Activated CD8-positive, alpha-beta memory T cell treated with anti-CD3 and anti-CD28 coated beads for 1 hour (primary cell): ENCODE measurements around the gene FRMPD2.
"Not testable (repeated sequence)": the region's sequence is repeated elsewhere in the genome, so short reads cannot be mapped to it uniquely, and the experiment has no call there.

ENCODE experiments used
- DNase-seq, 2 donors: peaks; one replicate each; pipeline ENCODE4 v3.0.0-alpha.2; 2020; ENCODE audit warnings: low read depth in 1 of 2; ENCODE audit errors: extremely low read depth in 1 of 2

Gene FRMPD2

DNA sequence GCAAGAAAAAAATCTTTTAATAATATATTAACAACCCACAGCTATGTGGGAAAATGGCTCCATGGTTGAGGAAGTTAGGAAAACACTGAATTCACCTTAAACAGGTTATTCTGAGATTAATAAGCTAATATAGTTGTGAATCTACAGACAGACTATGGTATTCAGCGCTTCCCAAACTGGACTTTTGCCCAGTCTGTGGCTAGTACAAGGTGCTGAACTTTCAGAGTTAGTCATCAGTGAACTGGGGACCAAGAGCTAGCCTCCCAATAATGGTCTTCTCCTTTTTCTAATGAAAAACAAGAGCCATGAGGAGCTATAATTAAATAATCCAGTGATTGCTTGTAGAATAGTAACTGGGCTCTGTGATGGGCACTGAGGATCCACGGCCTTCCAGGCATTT, 65.3 kb downstream of the FRMPD2 start:
- no peak for DNase-seq

GRCh38 chr10:48207853-48208252, 66.6 kb downstream of the FRMPD2 start:
- no peak for DNase-seq

DNA sequence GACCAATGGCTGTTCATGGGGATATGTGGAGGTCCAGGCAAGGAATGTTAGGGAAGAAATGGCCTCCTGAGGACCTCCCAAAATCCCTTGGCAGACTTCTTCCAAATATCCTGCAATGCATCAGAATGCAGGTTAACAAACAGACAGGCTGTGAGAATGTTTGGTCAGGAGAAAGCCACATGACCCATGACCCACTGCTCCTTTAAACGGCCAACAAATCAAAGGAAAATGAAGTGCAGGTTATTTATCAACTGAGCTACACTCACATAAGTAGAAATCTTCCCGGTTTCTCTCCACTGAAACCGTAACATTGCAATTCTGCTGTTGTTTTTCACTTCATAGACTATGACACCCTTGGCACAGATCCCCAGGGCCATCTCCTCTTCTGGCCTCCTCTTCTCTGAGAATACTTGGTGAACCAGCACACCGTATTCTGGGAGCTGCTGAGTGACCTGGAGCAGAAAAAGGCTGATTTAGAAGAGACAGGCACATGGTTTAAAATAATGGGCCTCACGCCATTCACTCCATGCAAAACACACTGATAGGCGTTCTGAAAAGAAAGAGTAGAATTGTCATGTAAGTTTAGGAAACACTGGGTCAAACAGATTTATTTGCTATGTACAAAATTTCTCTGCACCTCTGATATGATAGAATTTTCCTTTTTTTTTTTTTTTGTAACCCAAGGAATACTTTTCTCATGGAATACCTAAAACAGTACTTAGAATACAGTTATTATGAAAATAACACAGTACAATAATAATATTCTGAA, 67.8 kb downstream of the FRMPD2 start:
- no peak for DNase-seq

DNA sequence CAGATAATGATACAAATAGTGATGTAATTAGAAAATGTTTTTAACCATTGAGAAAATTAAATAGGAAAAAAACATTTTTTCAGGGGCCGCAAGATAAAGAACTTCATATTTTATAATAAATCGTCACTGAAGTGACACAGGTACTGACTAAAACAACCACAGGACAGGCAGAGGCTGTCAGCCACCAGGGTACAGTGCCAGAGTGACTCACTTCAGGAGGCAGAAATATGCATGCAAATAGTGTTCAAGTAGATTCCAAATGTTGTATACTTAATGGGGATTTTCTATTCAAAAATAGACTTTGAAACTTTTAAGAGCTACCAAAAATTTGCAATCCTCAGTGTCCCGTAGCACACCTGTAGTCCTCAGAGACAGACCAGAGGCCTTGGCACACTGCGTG, 68.6 kb downstream of the FRMPD2 start:
- no peak for DNase-seq

DNA sequence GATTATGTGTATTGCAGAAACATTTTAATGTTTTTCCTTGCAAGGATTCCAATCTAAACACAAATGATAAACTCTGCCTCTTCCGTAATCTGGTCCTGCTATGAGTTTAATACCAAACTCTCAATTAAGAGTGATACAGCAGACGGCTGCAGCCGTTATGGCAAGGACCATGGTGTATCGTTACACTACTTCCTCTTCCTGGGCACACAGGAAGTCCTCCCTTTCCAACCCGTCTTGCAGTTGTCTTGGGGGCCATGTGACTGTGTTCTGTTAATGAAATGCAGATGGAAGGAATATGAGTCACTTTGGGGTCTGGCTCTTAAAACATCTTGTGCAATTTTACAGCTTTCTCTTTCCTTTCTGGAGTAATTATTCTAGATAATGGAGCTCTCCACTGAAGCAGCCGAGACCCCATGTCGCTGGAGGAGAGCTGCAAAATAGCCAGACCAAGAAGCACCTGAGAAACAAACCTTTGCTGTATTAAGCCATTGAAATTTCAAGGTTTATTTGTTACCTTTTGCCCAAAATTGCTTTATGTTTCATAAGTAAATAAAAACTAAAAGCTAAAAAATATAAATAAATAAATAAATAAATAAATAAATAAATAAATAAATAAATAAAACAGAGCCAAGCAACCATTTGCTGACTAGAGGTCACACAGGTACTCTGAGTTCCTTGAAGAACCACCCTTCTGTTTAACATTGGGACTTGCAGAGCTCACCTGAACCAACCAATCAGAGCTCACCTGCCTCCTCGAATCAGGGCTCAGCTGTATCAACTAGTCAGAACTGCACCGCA, 74.7 kb downstream of the FRMPD2 start:
- DNase-seq, result no peak

- DNase-seq, result no peak
Measured at GRCh38 chr10:48197236-48197899, 77.1 kb downstream of the FRMPD2 start.

GRCh38 chr10:48195803-48196202, 78.7 kb downstream of the FRMPD2 start:
- no peak for DNase-seq

DNA sequence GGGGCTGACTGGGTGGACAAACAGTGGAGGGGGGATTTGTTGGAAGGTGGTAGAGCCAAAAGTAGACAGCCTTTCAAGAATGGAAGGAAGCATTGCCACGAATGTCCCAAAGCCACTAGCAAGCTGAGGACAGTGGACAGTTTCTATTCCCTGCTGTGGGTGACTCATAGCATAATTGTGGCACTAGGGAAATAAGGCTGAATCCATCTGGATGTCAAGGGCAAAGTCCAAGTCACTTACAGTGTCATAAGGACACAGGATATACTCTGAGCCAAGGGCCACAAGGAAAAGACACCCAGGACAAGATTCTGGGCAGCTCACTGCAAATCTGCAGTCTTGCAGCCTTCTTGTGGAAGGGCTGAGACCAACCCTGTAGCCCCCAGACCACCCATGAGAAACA, 79.7 kb downstream of the FRMPD2 start:
- no peak for DNase-seq

DNA sequence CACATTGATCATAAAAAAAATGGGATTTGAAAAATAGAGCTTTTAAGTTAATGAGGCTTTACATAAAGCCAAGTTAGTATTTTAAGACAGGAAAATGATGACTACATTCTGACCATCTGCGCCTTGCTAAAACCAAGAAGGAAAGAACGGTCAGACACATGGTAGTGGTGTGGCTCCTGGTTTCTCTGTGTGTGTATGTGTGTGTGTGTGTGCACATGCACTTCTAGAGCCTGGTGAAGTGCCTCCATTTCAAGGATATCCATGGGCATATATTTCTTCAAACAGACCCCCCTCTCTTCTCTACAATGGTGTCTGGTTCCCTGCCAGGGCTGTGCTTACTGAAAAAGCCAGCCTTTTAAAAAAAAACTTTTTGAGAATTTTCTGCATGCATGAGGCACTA, 80.9 kb downstream of the FRMPD2 start:
- no peak for DNase-seq

DNA sequence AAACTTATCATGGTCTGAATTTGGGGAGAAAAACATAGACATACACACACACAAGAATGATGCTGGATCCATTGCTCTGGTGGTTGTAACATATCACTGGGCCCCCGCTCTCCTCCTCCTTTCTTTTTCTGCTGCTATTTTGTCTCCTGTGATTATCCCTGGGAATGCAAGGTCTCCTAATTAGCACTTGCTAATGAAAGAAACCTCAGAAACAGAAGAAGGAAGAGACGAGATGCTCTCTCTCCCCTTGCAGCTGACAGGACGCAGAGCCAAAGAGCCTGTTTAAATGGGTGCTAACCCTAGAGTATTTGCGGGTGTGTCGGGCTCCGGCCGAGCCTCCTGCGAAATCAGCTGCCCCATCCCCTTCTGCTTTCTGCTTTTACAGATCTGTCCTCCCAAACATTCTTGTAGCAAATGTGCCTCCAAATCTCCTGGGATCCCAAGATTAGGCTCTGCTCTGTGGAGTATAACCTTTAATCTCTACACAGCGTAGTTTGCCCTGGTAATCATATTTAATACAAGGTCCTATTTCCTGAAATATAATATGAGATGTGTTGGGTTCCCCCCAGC, 81.5 kb downstream of the FRMPD2 start:
- no peak for DNase-seq

DNA sequence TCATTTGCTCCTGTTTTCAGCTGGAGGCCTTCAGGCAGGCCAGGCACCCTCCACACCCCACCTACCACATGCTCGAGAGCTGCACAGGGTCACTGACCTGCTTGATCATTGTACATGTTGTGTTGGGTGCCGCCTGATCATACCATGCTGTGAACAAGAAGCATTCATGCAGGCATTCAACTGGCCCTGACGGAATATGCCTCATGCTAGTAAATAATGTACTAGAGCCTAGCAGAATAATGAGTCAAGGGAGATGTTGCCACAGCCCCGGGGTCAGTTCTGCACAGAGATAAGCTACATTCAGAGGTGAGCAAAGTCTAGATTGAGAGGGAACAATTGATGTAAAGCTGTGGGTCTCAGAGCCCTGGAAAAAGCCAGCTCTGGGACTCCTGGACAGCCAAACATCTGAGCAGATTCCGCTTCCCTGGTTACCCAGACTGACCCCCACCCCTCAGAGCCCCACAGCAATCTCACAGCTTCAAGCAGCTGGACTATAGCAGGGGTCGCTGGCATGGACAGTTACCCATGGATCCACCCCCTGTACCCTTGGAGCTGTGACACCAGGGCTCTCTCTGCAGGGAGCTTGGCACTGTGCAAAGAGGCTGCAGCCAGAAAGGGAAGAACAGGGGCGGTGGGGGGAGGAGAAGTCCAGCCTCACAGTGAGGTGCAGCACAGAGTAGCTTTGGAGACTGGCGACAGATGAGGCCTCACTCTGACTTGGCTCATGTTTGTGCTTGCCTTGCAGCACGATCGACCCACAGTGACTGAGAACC, 86.6 kb downstream of the FRMPD2 start:
- no peak for DNase-seq

- no peak for DNase-seq
Measured at GRCh38 chr10:48187126-48187525, 87.4 kb downstream of the FRMPD2 start.

DNA sequence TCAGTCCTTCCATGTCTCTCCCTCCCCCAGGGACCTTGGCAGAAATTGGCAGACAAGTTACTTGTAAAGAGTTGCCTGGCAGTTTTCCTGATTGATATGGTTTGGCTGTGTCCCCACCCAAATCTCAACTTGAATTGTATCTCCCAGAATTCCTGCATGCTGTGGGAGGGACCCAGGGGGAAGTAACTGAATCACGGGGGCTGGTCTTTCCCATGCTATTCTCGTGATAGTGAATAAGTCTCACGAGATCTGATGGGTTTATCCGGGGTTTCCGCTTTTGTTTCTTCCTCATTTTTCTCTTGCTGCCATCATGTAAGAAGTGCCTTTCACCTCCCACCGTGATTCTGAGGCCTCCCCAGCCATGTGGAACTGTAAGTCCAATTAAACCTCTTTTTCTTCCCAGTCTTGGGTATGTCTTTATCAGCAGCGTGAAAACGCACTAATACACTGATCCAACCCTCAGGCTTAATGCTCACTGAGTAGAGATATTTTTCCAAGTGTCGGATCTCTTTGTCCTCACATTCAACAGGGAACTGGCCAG, 88.2 kb downstream of the FRMPD2 start:
- DNase-seq, result not testable (repeated sequence)

DNA sequence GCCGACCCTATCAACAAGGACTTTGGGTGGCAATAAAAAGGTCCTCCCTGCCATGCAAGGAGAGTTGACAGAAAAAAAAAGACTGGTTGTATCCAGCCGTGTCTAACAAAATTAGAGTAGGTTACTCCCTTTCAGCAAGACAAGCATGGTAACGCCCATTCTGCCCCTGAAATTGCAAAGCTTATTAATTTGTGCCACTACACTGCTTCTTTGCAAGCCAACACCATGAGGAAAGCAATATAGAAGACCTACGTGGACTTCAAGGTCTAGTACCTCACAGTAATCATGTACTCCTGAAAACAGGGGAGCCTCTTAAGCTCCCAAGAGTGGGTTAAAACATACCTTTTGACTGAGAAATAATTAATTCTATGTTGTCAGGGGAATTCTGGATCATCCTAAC, 90.3 kb downstream of the FRMPD2 start:
- no peak for DNase-seq

DNA sequence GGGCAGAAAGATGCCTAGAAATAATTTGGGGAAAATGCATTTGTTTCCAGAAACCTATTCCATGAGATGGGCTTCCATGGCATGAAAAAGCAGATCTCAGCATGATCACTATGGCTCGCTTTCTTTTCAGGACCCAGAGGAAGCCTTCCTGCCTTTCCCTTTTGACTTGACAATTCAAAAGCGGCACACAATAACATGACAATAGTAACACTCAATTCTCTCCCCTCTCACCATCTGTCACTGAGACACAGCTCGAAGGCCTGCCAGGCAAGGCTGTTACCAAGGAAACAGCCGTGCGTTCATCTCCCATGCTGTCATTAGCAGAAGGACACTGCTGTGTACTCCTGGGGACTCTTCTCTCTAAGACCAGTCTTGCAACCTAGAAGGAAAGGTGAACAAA, 101.8 kb downstream of the FRMPD2 start:
- DNase-seq, result not testable (repeated sequence)

DNA sequence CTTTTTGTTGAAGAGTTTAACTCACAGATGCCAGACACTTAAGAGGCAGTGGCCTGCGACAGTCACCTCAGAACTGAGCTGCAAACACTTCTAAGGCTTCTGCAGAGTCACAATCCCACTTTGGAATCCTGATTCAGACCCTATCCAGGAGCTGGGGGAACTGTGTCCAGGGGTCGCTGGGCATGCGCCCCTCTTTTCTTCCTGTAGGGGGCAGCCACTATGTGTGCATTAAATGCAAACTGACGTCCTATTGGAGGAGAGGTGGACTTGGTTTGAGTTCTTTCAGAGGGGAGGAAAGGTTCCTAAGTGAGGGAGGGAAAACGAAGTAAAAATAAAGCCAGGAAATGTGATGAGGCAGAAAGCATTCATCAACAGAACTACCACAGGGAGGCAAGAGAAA, 113.8 kb downstream of the FRMPD2 start:
- DNase-seq, result not testable (repeated sequence)

DNA sequence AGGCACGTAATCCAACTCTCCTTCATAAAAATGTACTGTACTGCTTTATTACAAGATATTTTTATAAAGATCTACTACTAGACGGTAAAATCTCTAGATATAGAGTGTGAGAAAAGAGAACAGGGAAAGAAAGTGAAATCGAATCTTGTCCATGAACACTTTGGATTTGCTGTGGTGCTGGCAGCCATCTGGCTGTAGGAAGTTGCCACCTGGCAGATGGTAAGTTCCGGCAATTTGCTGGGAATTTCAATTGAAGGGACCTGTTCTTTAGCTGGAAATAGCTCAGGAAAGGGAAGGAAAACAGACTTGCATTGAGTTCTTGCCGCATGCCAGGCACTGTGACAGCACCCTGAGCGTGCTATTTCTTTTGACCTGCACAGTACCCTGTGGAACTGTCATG, 114.3 kb downstream of the FRMPD2 start:
- DNase-seq, result not testable (repeated sequence)

DNA sequence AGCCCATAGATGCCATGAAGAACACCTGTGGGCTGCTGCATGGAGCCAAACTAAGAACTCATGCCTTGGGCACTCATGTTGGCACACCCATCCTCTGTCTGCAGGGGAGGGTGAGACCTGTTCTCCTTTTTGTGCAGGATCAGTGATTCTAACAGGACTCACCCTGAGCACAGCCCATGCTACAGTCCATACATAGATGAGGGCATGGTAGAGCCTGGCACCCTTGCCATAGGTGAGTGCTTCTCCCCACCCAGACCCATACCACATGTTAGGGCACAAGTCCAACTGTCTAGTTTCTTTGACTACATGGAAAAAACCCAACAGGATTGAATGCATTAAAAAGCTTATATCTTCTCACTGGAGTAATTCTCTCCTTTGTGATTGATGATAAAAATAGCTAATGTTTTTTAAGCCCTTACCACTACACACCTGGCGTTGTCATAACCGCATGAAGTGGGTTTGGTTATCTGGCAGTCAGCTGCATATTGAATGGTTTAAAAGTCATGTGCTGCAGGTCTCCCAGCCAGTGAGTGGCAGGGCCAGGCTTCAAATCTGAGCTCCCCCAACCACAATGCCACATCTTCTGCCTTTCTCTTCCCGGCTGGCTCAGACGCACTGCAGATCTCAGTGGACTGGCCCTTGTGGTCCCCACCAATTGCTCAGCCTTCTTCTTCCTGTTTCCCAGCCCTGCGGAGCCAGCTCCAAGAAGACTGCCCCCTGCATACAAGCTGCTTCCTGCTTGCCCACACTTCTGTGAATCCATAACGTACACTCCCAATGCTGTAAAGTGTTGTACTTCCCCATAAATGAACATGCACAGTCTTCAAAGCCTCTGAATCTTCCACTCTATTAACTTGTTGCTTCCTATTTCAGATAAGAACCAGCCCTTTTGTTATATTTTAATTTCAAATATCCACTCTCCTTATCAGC, 120.0 kb downstream of the FRMPD2 start:
- DNase-seq, result not testable (repeated sequence)

GRCh38 chr10:48147643-48148042, 126.9 kb downstream of the FRMPD2 start:
- not testable (repeated sequence) for DNase-seq
